H1 (cell line): Measurements from ENCODE around the gene SLC25A38. TPM values are rescaled to one million over a fixed set of nuclear protein-coding genes. Genes with fewer than 3 reads are reported as not detected.

Experiments used
- CTCF ChIA-PET: fragments of 300-600 bp; sonication (Branson Sonifier 250); formaldehyde crosslinking; loops from one replicate; lab custom pipeline; 2021; ENCODE audit not compliant: partially characterized antibody; lab: Charles Lee
- POLR2A ChIA-PET: fragments of 300-600 bp; sonication (Branson Sonifier 250); formaldehyde crosslinking; loops from one replicate; lab custom pipeline; 2021; ENCODE audit warnings: inconsistent platforms; ENCODE audit not compliant: partially characterized antibody; lab: Charles Lee
- DNase-seq, 2 experiments: peaks; one replicate each; pipeline versions ENCODE4 v3.0.0 to v3.0.0-alpha.2; 2010 to 2022; ENCODE audit warnings: low spot score in 2 of 2, low read depth in 1 of 2, mixed read lengths in 1 of 2
- FAIRE-seq: peaks from 2 replicates; lab custom pipeline; 2011; peaks lifted over from hg19 to GRCh38; lab: Jason Lieb, UNC
- H2AFZ ChIP-seq: 2 replicates; pipeline ENCODE4 v1.8.1; 2012; ENCODE audit warnings: low read length, inconsistent platforms
- H2AK5ac ChIP-seq: 2 replicates; pipeline ENCODE4 v1.6.1; 2013; ENCODE audit warnings: low read depth, low read length
- H2BK120ac ChIP-seq: replicated peaks from 2 replicates; pipeline ENCODE3; 2013; ENCODE audit warnings: low read depth, low read length, inconsistent platforms
- H2BK12ac ChIP-seq: 2 replicates; pipeline ENCODE4 v1.6.1; 2013; ENCODE audit warnings: low read depth, low read length
- H2BK15ac ChIP-seq: 2 replicates; pipeline ENCODE4 v1.6.1; 2013; ENCODE audit warnings: low read length
- H2BK20ac ChIP-seq: 2 replicates; pipeline ENCODE4 v1.6.1; 2013; ENCODE audit warnings: low read length
- H2BK5ac ChIP-seq: 2 replicates; pipeline ENCODE4 v1.6.1; 2013; ENCODE audit warnings: low read depth, low read length
- H3K14ac ChIP-seq: 2 replicates; pipeline ENCODE4 v1.6.1; 2013; ENCODE audit warnings: inconsistent platforms; ENCODE audit not compliant: insufficient read length
- H3K18ac ChIP-seq: 2 replicates; pipeline ENCODE4 v1.6.1; 2013; ENCODE audit warnings: low read length; ENCODE audit errors: extremely low read depth
- H3K23ac ChIP-seq: 2 replicates; pipeline ENCODE4 v1.6.1; 2013; ENCODE audit warnings: inconsistent platforms; ENCODE audit not compliant: insufficient read length
- H3K23me2 ChIP-seq: 2 replicates; pipeline ENCODE4 v1.6.1; 2013; ENCODE audit warnings: low read depth, low read length
- H3K27ac ChIP-seq: 2 replicates; pipeline ENCODE4 v1.6.1; 2011; ENCODE audit warnings: low read depth, low read length, inconsistent platforms
- H3K27me3 ChIP-seq, 4 experiments: replicated peaks in 1 of 4; 1 replicate in 1 of 4; 2 replicates in 3 of 4; pipeline versions ENCODE4 v1.6.1 to v1.8.1; 2011 to 2013; ENCODE audit warnings: low read length in 3 of 4, mild to moderate bottlenecking in 3 of 4, inconsistent platforms in 2 of 4, mixed read lengths in 2 of 4, moderate library complexity in 1 of 4; ENCODE audit not compliant: control insufficient read depth in 3 of 4, insufficient read depth in 3 of 4; ENCODE audit errors: extremely low read depth in 1 of 4
- H3K36me3 ChIP-seq, 4 experiments: 2 replicates each; pipeline versions ENCODE4 v1.6.1 to v1.8.1; 2011 to 2013; ENCODE audit warnings: mild to moderate bottlenecking in 4 of 4, low read length in 3 of 4, moderate library complexity in 2 of 4, control low read depth in 1 of 4, inconsistent platforms in 1 of 4; ENCODE audit not compliant: insufficient read depth in 4 of 4, control insufficient read depth in 2 of 4
- H3K4ac ChIP-seq: replicated peaks from 2 replicates; pipeline ENCODE3; 2013; ENCODE audit warnings: low read length, low read depth, mixed read lengths, inconsistent platforms; ENCODE audit not compliant: insufficient read length
- H3K4me1 ChIP-seq, 4 experiments: replicated peaks in 1 of 4; 1 replicate in 1 of 4; 2 replicates in 3 of 4; pipeline versions ENCODE4 v1.6.1 to v1.8.1; 2011 to 2013; ENCODE audit warnings: low read length in 3 of 4, inconsistent platforms in 2 of 4, mixed read lengths in 1 of 4; ENCODE audit not compliant: insufficient read depth in 4 of 4, control insufficient read depth in 3 of 4
- H3K4me2 ChIP-seq, 2 experiments: 2 replicates each; pipeline versions ENCODE4 v1.6.1 to v1.8.1; 2011 to 2013; ENCODE audit warnings: low read depth in 2 of 2, low read length in 2 of 2, control low read depth in 1 of 2, inconsistent platforms in 1 of 2, mild to moderate bottlenecking in 1 of 2; ENCODE audit not compliant: insufficient read depth in 1 of 2
- H3K4me3 ChIP-seq, 4 experiments: fragments of 200-600, 300-600 bp in 1 of 4; sonication (generic), shearing (Covaris generic), sonication (Bioruptor Twin) in 1 of 4; 2 replicates each; pipeline versions ENCODE4 v1.5.1 to v1.8.1; 2011 to 2016; ENCODE audit warnings: low read length in 4 of 4, low read depth in 3 of 4, control low read depth in 2 of 4, inconsistent platforms in 2 of 4, mild to moderate bottlenecking in 2 of 4, mixed read lengths in 1 of 4, moderate library complexity in 1 of 4; ENCODE audit not compliant: insufficient read depth in 2 of 4; ENCODE audit errors: extremely low read depth in 1 of 4
- H3K56ac ChIP-seq: replicated peaks from 2 replicates; pipeline ENCODE3; 2013; ENCODE audit warnings: low read depth, mild to moderate bottlenecking, mixed read lengths, low read length, inconsistent platforms; ENCODE audit not compliant: insufficient read length
- H3K79me1 ChIP-seq: 2 replicates; pipeline ENCODE4 v1.6.1; 2013; ENCODE audit warnings: low read depth, low read length, control low read depth
- H3K79me2 ChIP-seq, 2 experiments: 2 replicates each; pipeline versions ENCODE4 v1.6.1 to v1.8.1; 2012 to 2013; ENCODE audit warnings: low read length in 2 of 2, mild to moderate bottlenecking in 2 of 2, inconsistent platforms in 1 of 2; ENCODE audit not compliant: insufficient read depth in 2 of 2, control insufficient read depth in 1 of 2
- H3K9ac ChIP-seq, 4 experiments: replicated peaks in 1 of 4; 1 replicate in 1 of 4; 2 replicates in 3 of 4; pipeline versions ENCODE4 v1.6.1 to v1.8.1; 2011 to 2013; ENCODE audit warnings: low read depth in 3 of 4, low read length in 3 of 4, control low read depth in 2 of 4, mild to moderate bottlenecking in 2 of 4, moderate library complexity in 2 of 4, inconsistent platforms in 1 of 4; ENCODE audit errors: extremely low read depth in 1 of 4
- H3K9me3 ChIP-seq, 2 experiments: 2 replicates each; pipeline versions ENCODE4 v1.6.1 to v1.8.1; 2012 to 2013; ENCODE audit warnings: mild to moderate bottlenecking in 2 of 2, moderate library complexity in 2 of 2, control low read depth in 1 of 2, inconsistent platforms in 1 of 2, low read depth in 1 of 2, low read length in 1 of 2, mixed read lengths in 1 of 2; ENCODE audit not compliant: insufficient read depth in 2 of 2
- H4K20me1 ChIP-seq, 2 experiments: replicated peaks in 1 of 2; 2 replicates each; pipeline versions ENCODE3 to v1.8.1; 2011 to 2013; ENCODE audit warnings: inconsistent platforms in 2 of 2, low read length in 2 of 2, mild to moderate bottlenecking in 1 of 2; ENCODE audit not compliant: insufficient read depth in 2 of 2, control insufficient read depth in 1 of 2
- H4K5ac ChIP-seq: 2 replicates; pipeline ENCODE4 v1.6.1; 2013; ENCODE audit warnings: low read length, low read depth, mixed read lengths, inconsistent platforms; ENCODE audit not compliant: insufficient read length
- H4K8ac ChIP-seq: 2 replicates; pipeline ENCODE4 v1.8.0; 2013; ENCODE audit warnings: mild to moderate bottlenecking, moderate library complexity, low read length, inconsistent platforms; ENCODE audit not compliant: insufficient read depth; ENCODE audit errors: extremely low read depth
- H4K91ac ChIP-seq: replicated peaks from 2 replicates; pipeline ENCODE3; 2013; ENCODE audit warnings: low read length, mixed read lengths, inconsistent platforms; ENCODE audit not compliant: insufficient read length
- GTF2F1 ChIP-seq: IDR thresholded peaks from 2 replicates; pipeline ENCODE4 v1.6.1; 2012; ENCODE audit warnings: low read depth, low read length, improper control_type of control experiment, borderline replicate concordance
- NRF1 ChIP-seq: IDR thresholded peaks from 2 replicates; pipeline ENCODE4 v1.6.1; 2011; ENCODE audit warnings: mild to moderate bottlenecking, low read depth, low read length, improper control_type of control experiment
- POLR2A ChIP-seq, 2 experiments: IDR thresholded peaks; 1 replicate in 1 of 2; 2 replicates in 1 of 2; pipeline ENCODE4 v1.6.1; 2011; ENCODE audit warnings: low read depth in 2 of 2, low read length in 2 of 2, mild to moderate bottlenecking in 2 of 2; ENCODE audit errors: control extremely low read depth in 1 of 2
- POLR2AphosphoS5 ChIP-seq: IDR thresholded peaks from 2 replicates; pipeline ENCODE4 v1.6.1; 2011; ENCODE audit warnings: low read depth, low read length
- RBBP5 ChIP-seq: IDR thresholded peaks from 2 replicates; pipeline ENCODE4 v1.7.1; 2012; ENCODE audit warnings: low read depth, mild to moderate bottlenecking, inconsistent platforms, low read length, moderate library complexity, borderline replicate concordance
- RFX5 ChIP-seq: IDR thresholded peaks from 2 replicates; pipeline ENCODE4 v1.6.1; 2011; ENCODE audit warnings: low read depth, low read length, improper control_type of control experiment, borderline replicate concordance
- RNF2 ChIP-seq: fragments of 200-900, 300-1000 bp; sonication (generic); IDR thresholded peaks from 2 replicates; pipeline ENCODE4 v1.7.1; 2016; ENCODE audit warnings: borderline replicate concordance, low read depth, mild to moderate bottlenecking, antibody characterized with exemption, low read length; ENCODE audit not compliant: poor library complexity, severe bottlenecking; ENCODE audit errors: missing control alignments
- SIRT6 ChIP-seq: IDR thresholded peaks from one replicate; pipeline ENCODE4 v1.7.1; 2012; ENCODE audit warnings: low read length, inconsistent platforms
- SP4 ChIP-seq: IDR thresholded peaks from 2 replicates; pipeline ENCODE4 v1.6.1; 2012; ENCODE audit warnings: low read length, inconsistent platforms
- TEAD4 ChIP-seq: IDR thresholded peaks from 2 replicates; pipeline ENCODE4 v1.6.1; 2012; ENCODE audit warnings: low read depth, low read length, inconsistent platforms, mixed read lengths
- WGBS, 2 experiments: shearing (Covaris generic) in 1 of 2; methylation state at CpG; one replicate each; pipeline versions ENCODE4 v1.1.6 to v1.1.7; 2013 to 2015; ENCODE audit warnings: low lambda C conversion rate in 2 of 2, mixed read lengths in 2 of 2, inconsistent platforms in 1 of 2, low coverage in 1 of 2, missing lambda C conversion rate in 1 of 2; ENCODE audit not compliant: insufficient replicate concordance in 2 of 2, insufficient coverage in 1 of 2, insufficient read length in 1 of 2; ENCODE audit errors: extremely low coverage in 1 of 2, missing lambda C conversion rate in 1 of 2; 5-methylcytosine and 5-hydroxymethylcytosine counted together
- polyA plus RNA-seq, 7 experiments: library from polyadenylated mRNA; depleted of rRNA in 3 of 7; stranded (reverse) in 5 of 7; unstranded in 2 of 7; fragments of >200 nt in 5 of 7; fragments of 200-250 nt in 2 of 7; gene quantifications; 1 replicate in 5 of 7; 2 replicates in 1 of 7; 4 replicates in 1 of 7; pipeline versions ENCODE4 v1.2.1 to v1.2.3, GENCODE V29; 2011 to 2013; ENCODE audit warnings: missing spikeins in 2 of 7, mixed read lengths in 2 of 7
- total RNA-seq: library from RNA; stranded (reverse); fragmentation: NEBNext Ultra II Directional; extraction: Animal tissue kit (Norgen Biotek cat#: 25700); gene quantifications from 2 replicates; pipeline ENCODE4 v1.2.1, GENCODE V29; 2021

SLC25A38 gene
- total and polyA plus RNA-seq, 2 of the 8 experiments (the other 6 are each of a cell fraction or from before 2014, with no cell fraction given), result 41.2 to 45.8 TPM

DNA sequence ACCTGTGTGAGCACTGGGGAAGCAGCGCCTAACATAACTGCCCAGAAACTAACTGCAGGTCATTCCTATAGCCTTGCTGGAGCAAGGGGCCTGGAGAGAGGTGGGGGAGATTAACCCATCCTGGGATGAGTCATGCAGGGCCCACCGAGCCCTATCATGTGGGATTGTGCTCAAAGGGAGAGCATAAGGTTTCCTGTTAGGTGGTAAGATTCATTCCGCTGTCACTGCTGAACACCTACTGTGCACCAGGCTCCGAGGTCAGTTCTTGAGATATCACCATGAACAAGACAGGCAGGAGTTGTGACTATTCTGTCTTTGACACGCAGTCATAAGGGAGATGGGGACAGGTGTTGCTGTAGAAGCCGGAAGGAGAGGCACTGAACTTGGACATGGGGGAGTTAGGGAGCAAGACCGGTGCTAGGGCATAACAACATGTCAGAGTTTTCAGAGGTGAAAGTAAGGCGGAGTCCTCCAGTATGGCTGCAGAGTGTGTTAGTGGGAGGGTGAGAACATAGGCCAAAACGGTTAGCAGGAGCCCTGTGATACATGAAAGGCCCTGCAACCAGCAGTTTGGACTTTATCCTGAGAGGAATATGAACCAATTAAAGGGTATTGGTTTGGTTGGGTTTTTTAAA, 2.4 kb downstream of the SLC25A38 start:
- Histone ChIP-seq H3K9me3 (no peaks in the 10 kb centered on the region), H2BK15ac (no peak overlapping the region), H2AK5ac (no peak overlapping the region), H4K91ac (no peak overlapping the region), H3K23me2 (no peaks in the 10 kb centered on the region; the same call in 1 of the 2 replicates), H2AFZ (no peak overlapping the region), H3K27ac (no peak overlapping the region), H3K18ac (no peak overlapping the region), H3K4me2 (peak overlapping the region; percentile 68 to 72; a peak in 3 of 4 replicates), H3K23ac (no peak overlapping the region), H3K36me3 (peaks cover 3 to 16% (median 10%) of the 10 kb centered on the region in 4 experiments; a peak in 7 of 8 replicates), H4K20me1 (peaks cover 7 to 23% of the 10 kb centered on the region in 2 experiments), H3K14ac (no peak overlapping the region), H3K4me1 (peaks cover 3 to 6% (median 5%) of the 10 kb centered on the region in 4 experiments; a peak in 6 of 7 replicates), H2BK120ac (no peak overlapping the region), H3K9ac (0 out of 7 replicates have a peak overlapping the region, but pooled peaks of 2 of the 4 experiments have one; percentile 4 to 10), H2BK12ac (no peak overlapping the region), H3K4me3 (peak overlapping the region in 1 of 4 experiments; percentile 85; a peak in 2 of 8 replicates), H3K4ac (no peak overlapping the region), H3K56ac (no peak overlapping the region), H2BK20ac (no peak overlapping the region), H3K79me1 (peaks cover 22% of the 10 kb centered on the region), H3K79me2 (peaks cover 30 to 65% of the 10 kb centered on the region in 2 experiments), H4K5ac (no peak overlapping the region), H4K8ac (no peak overlapping the region), H2BK5ac (no peak overlapping the region), H3K27me3 (no peaks in the 10 kb centered on the region)
- POLR2A ChIA-PET, result interaction anchor here (2.0 to 33.7 kb wide), 2 partner anchors 11 to 25 kb away, joined by 14 to 771 read pairs; partner anchors contain the start of gene RPSA
- 74% methylated on average over 9 of the region's 9 CpGs; no CpG with 5 or more reads in 1 of the 2 experiments for WGBS, 2 experiments
- CTCF ChIA-PET, result interaction anchor here (0.9 to 2.0 kb wide), 5 partner anchors 8 to 19 kb away, joined by 3 to 10 read pairs (median 3); partner anchors contain the start of gene RPSA
- FAIRE-seq, result no peak
- DNase-seq, result no peak
- TF ChIP-seq SIRT6 (no peak), RFX5 (no peak), TEAD4 (no peak), RBBP5 (no peak), POLR2A (IDR thresholded peaks at IDR 0.05; ENCODE audit: control extremely low read depth in 1 of 2, low read depth in 2 of 2, low read length in 2 of 2) (0 out of 3 replicates have a peak, but pooled peaks of 1 of the 2 experiments have one; percentile 45), RNF2 (no peak), SP4 (no peak), NRF1 (no peak), POLR2AphosphoS5 (0 out of 2 replicates have a peak, but pooled peaks have one; percentile 41), GTF2F1 (no peak)
